Nephron progenitor cell (in vitro differentiated cells): ENCODE data around the gene RGS12.

ENCODE experiments used
- DNase-seq: peaks from one replicate; pipeline ENCODE4 v3.0.0; 2021
- H3K27ac Mint-ChIP-seq: 2 replicates; pipeline ENCODE4 v1.8.0; 2021; ENCODE audit warnings: mild to moderate bottlenecking, moderate library complexity, mixed read lengths
- H3K27me3 Mint-ChIP-seq: 2 replicates; pipeline ENCODE4 v1.8.0; 2021; ENCODE audit warnings: mild to moderate bottlenecking, low read depth, mixed read lengths; ENCODE audit not compliant: poor library complexity
- H3K36me3 Mint-ChIP-seq: 2 replicates; pipeline ENCODE4 v1.8.0; 2021; ENCODE audit warnings: low read depth, mixed read lengths
- H3K4me1 Mint-ChIP-seq: 2 replicates; pipeline ENCODE4 v1.8.0; 2021; ENCODE audit warnings: mixed read lengths
- H3K4me3 Mint-ChIP-seq: 2 replicates; pipeline ENCODE4 v1.8.0; 2021; ENCODE audit warnings: mild to moderate bottlenecking, moderate library complexity, mixed read lengths
- H3K9me3 Mint-ChIP-seq: 2 replicates; pipeline ENCODE4 v1.8.0; 2021; ENCODE audit warnings: mild to moderate bottlenecking, moderate library complexity, mixed read lengths
- TF ChIP-seq, protein P1 (sequence below): fragments of 200-600 bp; sonication (generic); IDR thresholded peaks from 2 replicates; pipeline ENCODE4 v1.5.0; 2021; ENCODE audit warnings: antibody characterized with exemption

RGS12 gene

DNA sequence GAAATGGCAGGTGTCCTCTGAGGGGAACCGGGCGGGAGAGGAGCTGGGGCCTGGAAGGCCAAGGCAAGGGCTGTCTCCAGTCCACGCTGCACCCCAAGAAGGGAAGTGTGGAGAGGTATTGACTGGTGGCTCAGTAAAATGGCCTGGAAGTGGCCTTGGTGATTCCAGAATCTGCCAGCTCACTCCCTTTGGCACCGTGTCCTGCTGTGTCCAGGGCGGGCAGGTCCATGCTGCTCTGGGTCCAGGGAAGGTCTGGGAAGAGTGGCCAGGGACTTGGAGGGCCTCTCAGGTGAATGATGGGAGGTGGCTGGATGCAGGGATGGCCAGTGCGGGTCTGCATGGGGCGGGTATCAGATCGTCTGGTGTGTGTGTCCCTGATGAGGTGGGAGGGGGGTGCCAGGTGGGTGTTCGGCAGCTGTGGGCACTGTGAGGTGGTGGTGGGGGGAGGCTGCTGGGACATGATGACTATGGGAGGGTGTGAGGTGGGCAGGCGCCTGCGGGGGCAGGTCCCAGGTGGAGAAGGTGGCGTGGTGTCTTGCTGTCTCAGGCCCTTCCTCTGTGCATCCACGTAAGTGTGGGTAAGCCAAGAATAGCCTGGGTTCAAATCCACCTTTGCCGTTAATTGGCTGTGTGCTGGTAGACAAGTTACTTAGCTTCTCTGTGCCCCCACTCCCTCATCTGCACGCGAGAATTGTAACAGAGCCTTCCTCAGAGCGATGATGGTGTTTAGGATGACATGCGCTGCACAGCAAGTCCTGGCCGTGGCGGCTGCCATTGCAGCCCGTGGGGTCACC, 17.7 kb downstream of the RGS12 start:
- Mint-ChIP-seq H3K4me1 (peaks cover 73% of the 10 kb centered on the region), H3K4me3 (no peak overlapping the region), H3K9me3 (no peaks in the 10 kb centered on the region), H3K27ac (peak overlapping the region; percentile 93), H3K36me3 (peaks cover 9% of the 10 kb centered on the region), H3K27me3 (peaks cover 15% of the 10 kb centered on the region)
- DNase-seq = no peak
- TF ChIP-seq, protein P1, sequence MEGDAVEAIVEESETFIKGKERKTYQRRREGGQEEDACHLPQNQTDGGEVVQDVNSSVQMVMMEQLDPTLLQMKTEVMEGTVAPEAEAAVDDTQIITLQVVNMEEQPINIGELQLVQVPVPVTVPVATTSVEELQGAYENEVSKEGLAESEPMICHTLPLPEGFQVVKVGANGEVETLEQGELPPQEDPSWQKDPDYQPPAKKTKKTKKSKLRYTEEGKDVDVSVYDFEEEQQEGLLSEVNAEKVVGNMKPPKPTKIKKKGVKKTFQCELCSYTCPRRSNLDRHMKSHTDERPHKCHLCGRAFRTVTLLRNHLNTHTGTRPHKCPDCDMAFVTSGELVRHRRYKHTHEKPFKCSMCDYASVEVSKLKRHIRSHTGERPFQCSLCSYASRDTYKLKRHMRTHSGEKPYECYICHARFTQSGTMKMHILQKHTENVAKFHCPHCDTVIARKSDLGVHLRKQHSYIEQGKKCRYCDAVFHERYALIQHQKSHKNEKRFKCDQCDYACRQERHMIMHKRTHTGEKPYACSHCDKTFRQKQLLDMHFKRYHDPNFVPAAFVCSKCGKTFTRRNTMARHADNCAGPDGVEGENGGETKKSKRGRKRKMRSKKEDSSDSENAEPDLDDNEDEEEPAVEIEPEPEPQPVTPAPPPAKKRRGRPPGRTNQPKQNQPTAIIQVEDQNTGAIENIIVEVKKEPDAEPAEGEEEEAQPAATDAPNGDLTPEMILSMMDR = no peak

DNA sequence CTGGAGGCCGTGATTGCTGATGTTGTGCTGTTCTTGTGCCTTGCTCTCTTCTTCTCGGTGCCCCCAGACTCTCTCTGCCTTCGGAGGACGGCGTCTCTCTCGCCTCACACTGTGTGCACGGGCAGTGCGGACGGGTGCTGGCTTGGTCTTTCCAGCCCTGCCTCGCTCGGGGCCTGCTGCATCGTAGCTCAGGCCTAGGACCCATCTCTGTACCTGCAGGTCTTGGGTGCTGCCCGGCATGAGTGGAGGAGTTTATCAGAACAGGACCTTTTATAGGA, 18.2 kb downstream of the RGS12 start:
- Mint-ChIP-seq H3K27ac (peak overlapping the region; percentile 93), H3K27me3 (peaks cover 15% of the 10 kb centered on the region), H3K4me3 (no peak overlapping the region), H3K9me3 (no peaks in the 10 kb centered on the region), H3K36me3 (peaks cover 14% of the 10 kb centered on the region), H3K4me1 (peaks cover 73% of the 10 kb centered on the region)
- no peak for DNase-seq
- TF ChIP-seq, protein P1 = no peak

DNA sequence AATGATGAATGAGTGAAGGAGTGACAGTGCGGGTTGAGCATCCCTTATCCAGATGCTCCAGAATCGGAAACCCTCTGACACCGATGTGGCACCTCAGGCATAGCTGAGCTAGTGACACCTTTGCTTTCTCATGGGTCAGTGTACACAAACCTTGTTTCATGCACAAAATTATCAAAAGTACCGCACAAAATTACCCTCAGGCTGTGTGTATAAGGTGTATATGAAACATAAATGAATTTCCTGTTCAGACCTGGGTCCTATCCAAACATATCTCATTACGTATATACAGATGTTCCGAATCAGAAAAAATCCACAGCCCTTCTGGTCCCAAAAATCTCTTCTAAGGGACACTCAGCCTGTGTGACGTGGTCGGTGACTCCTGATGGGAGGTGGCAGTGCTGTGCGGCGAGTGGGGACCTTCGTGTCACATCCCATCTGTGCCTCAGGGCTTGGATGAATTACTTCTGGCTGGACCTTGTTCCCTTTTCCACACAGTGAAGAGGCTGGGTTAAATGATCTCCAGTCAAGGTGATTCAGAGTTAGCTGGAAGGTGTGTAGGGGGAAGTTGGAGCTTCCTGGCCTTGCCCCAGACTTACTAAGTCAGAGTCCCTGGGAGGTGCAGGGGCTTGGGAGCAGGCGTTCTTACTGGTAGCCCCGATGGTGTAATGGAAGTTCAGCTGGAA, 18.8 kb downstream of the RGS12 start:
- no peak for DNase-seq
- Mint-ChIP-seq H3K9me3 (no peaks in the 10 kb centered on the region), H3K27me3 (peaks cover 15% of the 10 kb centered on the region), H3K27ac (peak overlapping the region; percentile 93), H3K4me3 (no peak overlapping the region), H3K36me3 (peaks cover 20% of the 10 kb centered on the region), H3K4me1 (peaks cover 71% of the 10 kb centered on the region)
- TF ChIP-seq, protein P1 = no peak

DNA sequence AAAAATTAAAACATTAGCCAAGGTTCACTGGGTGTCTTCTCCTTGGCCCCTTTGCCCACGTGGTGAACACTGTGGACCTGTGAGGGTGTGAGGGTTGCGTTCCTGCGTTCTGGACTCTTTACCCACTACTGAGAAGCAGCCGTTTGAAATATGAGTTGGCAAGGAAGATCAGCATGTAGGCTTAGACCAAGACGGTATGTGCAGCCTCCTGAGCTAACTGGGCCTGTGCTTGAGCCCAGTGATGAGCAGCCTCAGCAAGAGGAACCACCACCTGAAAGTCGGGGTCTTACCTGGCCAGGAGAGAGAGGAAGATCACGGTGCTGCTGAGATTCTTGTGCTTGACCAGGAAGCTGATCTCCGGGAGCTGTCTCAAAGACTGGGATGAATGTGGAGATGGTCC, 19.5 kb downstream of the RGS12 start:
- Mint-ChIP-seq H3K27ac (no peak overlapping the region), H3K36me3 (peaks cover 26% of the 10 kb centered on the region), H3K4me3 (no peak overlapping the region), H3K9me3 (no peaks in the 10 kb centered on the region), H3K4me1 (peaks cover 64% of the 10 kb centered on the region), H3K27me3 (peaks cover 15% of the 10 kb centered on the region)
- TF ChIP-seq, protein P1 = no peak
- no peak for DNase-seq

DNA sequence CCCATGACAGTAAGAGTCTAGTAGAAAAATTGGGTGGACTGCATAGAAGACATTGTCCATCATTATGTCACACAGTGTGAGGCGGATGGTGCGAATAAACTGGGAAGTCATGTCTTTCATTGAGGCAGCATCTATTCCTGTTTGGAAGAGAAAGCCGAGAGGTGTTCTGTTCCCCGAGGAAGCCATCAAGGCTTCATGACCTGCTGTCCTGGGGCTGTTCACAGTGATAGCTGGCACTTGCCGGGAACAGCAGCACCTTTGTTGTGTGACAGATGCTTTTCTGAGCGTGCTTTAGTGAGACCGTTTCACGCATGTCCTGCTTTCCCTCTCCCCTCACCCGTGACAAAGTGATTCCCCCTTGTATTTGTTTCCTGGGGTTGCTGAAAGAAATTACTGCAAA, 20.3 kb downstream of the RGS12 start:
- Mint-ChIP-seq H3K27ac (no peak overlapping the region), H3K4me3 (no peak overlapping the region), H3K9me3 (no peaks in the 10 kb centered on the region), H3K4me1 (peaks cover 56% of the 10 kb centered on the region), H3K27me3 (peaks cover 12% of the 10 kb centered on the region), H3K36me3 (peaks cover 32% of the 10 kb centered on the region)
- no peak for DNase-seq
- TF ChIP-seq, protein P1 = no peak
